ENCODE data around the gene COA1.

The COA1 gene

DNA sequence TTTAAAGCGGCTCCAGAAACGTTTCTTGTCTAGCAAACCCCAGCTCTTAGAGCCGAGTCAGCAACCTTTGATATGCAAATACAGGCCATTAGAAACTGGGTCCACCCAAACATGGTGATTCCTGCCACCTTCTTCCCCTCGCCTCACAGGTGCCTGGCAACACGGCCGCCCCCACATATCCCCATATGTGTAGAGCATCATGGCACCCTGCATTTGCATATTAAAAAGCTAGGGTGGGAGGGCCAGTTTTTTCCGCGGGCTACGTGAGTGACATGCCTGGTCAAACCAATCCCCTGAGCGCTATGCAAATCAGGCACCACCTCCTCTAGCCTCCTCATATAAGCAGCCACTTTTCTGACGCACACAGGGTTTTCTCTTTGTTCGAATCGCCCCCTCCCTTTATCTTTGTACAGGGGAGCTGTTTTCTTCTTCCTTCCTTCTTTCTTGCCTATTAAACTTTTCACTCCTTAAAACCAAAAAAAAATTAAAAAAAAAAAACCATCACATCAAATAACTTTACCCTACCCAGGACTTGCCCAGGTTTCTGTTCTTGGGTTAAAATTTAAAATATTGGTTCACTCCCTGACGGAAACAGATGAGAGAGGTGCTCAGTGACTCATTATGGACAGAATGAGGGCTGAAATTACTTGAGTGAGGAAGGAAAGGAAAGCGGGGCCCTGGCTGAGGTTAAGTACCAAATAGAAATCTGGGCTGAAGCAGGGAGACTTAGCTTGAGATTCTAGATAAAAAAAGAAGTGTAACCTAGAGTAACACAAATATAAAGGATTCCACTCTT, 59.8 kb downstream of the COA1 start:
- H3K36me3 Mint-ChIP-seq, result no peaks in the 10 kb centered on the region
- DNase-seq (ENCODE audit: low spot score in 2 of 2) (peak in 1 of 2 donors; percentile 81), ATAC-seq (peak; percentile 92)
- H3K4me3 Mint-ChIP-seq, result peak overlapping the region; percentile 55
- peak overlapping the region; percentile 84 for H3K27ac Mint-ChIP-seq
- H3K4me1 Mint-ChIP-seq, result peaks cover 65% of the 10 kb centered on the region
- H3K9me3 Mint-ChIP-seq, result no peaks in the 10 kb centered on the region

DNA sequence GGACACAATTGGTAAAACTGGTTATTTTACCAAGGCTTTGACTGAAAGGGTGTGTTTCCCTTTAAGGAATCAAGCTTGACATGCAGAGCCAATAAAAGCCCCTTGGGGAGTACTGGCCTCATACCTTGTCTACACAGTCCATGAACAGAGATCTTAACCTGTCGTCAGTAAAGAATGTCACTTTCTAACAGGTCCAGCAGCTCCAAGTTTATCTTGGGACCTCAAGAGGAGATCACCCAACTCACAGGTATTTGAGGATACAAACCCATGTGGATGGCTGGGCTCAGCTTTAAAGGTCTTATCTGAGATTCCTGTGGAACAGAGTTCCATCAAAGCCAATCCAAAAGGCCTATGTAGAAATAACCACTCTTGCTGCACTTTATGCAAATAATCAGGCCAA, 61.3 kb downstream of the COA1 start:
- Mint-ChIP-seq H3K36me3 (peaks cover 7% of the 10 kb centered on the region), H3K4me3 (no peak overlapping the region)
- ATAC-seq, result no peak

DNA sequence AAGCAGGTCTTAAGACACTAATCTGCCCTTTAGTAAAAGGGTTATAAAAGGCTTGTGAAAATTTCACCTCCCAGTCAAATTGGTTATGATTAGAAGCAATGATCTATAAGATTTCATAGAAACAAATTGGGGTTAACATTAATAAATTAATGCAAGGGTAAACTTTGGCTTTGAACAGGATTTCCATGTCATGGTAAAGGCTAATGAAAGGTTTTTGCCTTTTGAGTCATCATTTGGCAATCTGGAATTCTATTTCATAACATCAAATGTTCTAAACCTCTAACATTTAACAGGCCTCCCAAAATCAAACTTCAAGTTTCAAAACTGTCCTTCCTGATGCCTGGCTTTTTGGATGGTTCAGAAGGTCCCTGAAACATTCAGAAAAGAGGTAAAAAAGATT, 62.4 kb downstream of the COA1 start:
- Mint-ChIP-seq H3K4me1 (peaks cover 49% of the 10 kb centered on the region), H3K27ac (no peak overlapping the region), H3K4me3 (no peak overlapping the region), H3K9me3 (no peaks in the 10 kb centered on the region), H3K36me3 (peaks cover 7% of the 10 kb centered on the region)
- DNase-seq (ENCODE audit: low spot score in 2 of 2) (no peak), ATAC-seq (no peak)

More for the DNA sequence above, 61.3 kb downstream of the COA1 start:
- Mint-ChIP-seq H3K27ac (no peak overlapping the region), H3K9me3 (no peaks in the 10 kb centered on the region), H3K4me1 (peaks cover 54% of the 10 kb centered on the region)
- no peak for DNase-seq (ENCODE audit: low spot score in 2 of 2)

DNA sequence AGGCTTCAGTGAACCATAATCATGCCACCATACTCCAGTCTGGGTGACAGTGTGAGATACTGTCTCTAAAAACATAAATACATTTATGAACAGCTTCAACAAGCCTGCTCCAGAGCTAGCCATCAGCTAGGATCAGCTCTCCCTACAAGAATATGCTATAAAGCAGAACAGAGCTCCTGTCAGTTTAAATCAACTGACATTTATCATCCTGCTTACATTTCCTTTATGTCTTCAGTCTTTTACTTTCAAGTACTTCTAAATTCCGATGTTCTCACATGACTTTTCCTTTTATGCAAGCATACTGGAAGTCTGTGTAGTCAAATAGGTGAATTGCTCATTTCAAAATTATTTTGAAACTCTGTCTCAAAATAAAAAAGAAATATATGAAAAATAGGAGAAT, 64.6 kb downstream of the COA1 start:
- H3K36me3 Mint-ChIP-seq, result peaks cover 7% of the 10 kb centered on the region
- DNase-seq (ENCODE audit: low spot score in 2 of 2), result no peak
- H3K4me1 Mint-ChIP-seq, result peaks cover 47% of the 10 kb centered on the region
- no peaks in the 10 kb centered on the region for H3K9me3 Mint-ChIP-seq
- H3K27ac Mint-ChIP-seq, result no peak overlapping the region
- no peak for ATAC-seq
- no peak overlapping the region for H3K4me3 Mint-ChIP-seq

DNA sequence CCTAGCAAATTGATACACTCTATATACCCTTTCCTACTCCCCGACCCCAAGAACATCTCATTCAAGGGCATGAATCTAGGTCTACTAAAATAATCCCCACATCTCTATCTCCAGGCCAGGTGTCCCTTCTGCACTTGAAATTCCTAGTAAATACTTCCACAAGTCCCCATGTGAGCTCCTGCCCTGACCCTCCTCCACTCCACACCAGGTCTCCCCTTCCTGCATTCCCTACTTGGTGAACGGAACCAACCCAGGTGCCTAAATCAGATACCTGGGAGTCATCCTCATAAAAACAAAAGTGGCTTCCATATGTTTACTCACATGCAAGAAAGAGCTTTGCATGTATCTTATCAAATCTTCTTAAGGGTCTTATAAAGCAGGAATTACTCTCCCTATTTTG, 69.2 kb downstream of the COA1 start:
- Mint-ChIP-seq H3K27ac (peak overlapping the region; percentile 84), H3K36me3 (peaks cover 19% of the 10 kb centered on the region), H3K9me3 (no peaks in the 10 kb centered on the region), H3K4me1 (peaks cover 50% of the 10 kb centered on the region), H3K4me3 (peak overlapping the region; percentile 1)
- DNase-seq (ENCODE audit: low spot score in 2 of 2) (no peak), ATAC-seq (no peak)

DNA sequence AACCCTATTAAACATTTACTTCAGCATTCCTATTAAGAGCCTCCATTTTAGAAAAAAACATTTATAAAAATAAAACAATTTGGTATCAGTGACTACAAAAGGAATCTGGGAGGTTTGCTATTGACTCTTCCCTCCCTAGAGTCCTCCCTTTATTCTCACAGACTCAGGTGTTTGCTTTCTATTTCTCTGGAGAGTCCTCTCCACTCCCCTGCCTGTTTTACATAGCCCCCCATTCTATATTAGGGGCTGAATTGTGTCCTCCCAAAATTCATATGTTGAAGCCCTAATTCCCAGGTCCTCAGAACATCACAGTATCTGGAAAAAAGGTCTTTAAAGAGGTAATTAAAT, 69.8 kb downstream of the COA1 start:
- peaks cover 48% of the 10 kb centered on the region for H3K4me1 Mint-ChIP-seq
- H3K27ac Mint-ChIP-seq, result peak overlapping the region; percentile 84
- H3K36me3 Mint-ChIP-seq, result peaks cover 21% of the 10 kb centered on the region
- H3K4me3 Mint-ChIP-seq, result peak overlapping the region; percentile 1
- DNase-seq (ENCODE audit: low spot score in 2 of 2) (no peak), ATAC-seq (no peak)
- no peaks in the 10 kb centered on the region for H3K9me3 Mint-ChIP-seq

DNA sequence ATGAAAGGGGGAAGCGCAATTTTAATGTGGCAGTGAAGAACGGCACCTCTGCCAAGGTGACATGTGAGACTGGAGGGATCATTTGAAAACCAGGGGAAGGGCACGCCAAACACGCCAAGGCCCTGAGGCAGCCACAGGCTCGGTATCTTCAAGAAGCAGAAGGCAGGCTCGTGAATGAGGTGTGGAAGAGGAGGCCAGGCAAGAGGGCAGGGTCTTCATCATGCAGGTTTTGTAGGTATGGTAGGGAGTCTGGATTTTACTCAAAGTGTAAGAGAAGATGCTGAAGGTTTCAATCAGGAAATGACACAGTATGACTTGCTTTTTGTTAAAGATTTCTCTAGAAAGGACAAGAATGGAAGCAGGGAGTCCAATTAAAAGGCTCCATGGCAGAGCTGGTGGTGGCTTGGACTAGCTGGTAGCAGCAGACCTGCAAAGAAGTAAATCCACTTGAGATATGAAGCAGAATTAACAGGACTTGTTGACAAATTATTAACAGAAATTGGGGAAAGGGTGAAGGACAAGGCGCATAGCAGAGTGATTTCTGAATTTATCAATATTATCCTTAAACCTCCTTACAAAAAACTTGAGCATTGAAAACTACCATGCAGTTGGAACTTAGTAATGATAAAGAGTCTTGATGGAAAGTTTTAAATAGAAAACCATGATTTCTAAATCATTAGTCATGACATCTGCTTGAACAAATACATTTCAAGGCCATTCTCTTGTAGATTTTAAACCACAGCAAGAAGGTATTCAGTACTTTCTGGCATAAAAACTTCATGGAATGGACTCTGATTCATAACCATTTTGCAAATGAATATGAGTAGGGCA, 70.4 kb downstream of the COA1 start:
- Mint-ChIP-seq H3K9me3 (no peaks in the 10 kb centered on the region), H3K36me3 (peaks cover 25% of the 10 kb centered on the region), H3K27ac (peak overlapping the region; percentile 84), H3K4me3 (peak overlapping the region; percentile 49), H3K4me1 (peaks cover 54% of the 10 kb centered on the region)
- peak in 1 of 2 donors; percentile 69 for DNase-seq (ENCODE audit: low spot score in 2 of 2)
- peak; percentile 100 for ATAC-seq

DNA sequence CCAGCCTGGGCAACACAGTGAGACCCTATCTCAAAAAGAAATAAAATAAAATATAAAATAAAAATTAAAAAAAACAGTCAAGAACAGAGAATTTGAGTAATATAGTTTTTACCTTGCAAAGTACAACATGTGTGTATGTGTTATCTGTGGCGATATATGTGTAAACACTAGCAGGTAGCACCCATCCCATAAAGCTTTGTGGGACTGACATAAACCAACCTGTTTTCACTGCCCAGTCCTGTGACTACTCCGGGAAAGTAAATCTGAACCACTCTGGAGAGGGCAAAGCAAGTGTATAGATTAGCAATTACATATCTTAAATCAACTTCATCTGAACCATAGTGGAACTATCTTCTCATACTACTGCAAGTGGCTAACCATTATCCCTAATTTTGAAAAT, 72.3 kb downstream of the COA1 start:
- no peak overlapping the region for H3K4me3 Mint-ChIP-seq
- H3K27ac Mint-ChIP-seq, result peak overlapping the region; percentile 40
- H3K9me3 Mint-ChIP-seq, result no peaks in the 10 kb centered on the region
- peaks cover 19% of the 10 kb centered on the region for H3K36me3 Mint-ChIP-seq
- peaks cover 60% of the 10 kb centered on the region for H3K4me1 Mint-ChIP-seq
- ATAC-seq (no peak), DNase-seq (ENCODE audit: low spot score in 2 of 2) (no peak)

DNA sequence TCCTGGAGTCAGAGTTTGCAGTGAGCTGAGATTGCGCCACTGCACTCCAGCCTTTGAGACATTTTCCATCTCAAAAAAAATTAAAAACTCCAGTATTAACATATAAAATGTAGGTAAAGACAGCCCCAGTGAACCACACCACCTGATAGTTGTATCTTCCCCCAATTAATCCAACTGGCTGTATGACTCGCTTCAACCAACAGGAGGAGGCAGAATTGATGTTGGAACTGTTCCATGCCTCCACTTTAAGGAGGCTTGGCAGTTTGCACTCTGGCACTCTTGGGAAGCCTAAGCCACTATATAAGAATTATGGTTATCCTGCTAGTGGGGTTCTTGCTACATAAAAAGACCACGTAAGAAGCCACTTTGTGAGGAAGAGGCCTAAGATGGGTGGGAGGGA, 73.7 kb downstream of the COA1 start:
- DNase-seq (ENCODE audit: low spot score in 2 of 2) (no peak), ATAC-seq (no peak)
- Mint-ChIP-seq H3K9me3 (no peaks in the 10 kb centered on the region), H3K4me1 (peaks cover 69% of the 10 kb centered on the region), H3K4me3 (no peak overlapping the region), H3K36me3 (peaks cover 19% of the 10 kb centered on the region), H3K27ac (no peak overlapping the region)

DNA sequence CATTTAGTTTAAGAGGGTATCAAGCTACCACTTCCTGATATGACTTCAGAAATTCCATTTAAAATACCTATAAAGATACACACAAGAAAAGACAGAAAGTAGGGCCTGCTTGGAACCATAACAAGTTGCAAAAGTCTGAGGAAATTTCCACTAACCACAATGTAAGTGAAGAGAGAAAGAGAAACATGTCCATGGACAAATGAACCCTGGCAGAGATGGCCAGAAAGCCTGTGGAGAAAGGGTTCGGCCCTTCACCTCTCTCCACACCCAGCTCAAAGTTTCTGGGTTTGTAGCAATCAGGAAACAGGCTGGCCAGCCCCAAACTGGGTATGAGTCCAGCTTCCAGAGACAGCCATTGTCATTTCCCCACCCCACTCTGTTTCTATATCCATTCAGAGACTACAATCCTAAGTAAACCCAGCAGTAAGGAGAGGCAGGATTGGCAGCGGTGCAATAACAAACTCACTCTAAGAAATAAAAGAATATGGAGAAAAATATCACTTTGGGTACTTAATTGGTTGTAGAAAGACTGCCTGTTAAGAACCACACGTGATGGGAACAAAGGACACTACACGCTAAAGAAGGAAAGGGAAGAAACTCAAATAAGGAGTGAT, 75.3 kb downstream of the COA1 start:
- peak overlapping the region; percentile 14 for H3K27ac Mint-ChIP-seq
- peaks cover 69% of the 10 kb centered on the region for H3K4me1 Mint-ChIP-seq
- H3K9me3 Mint-ChIP-seq, result no peaks in the 10 kb centered on the region
- peaks cover 19% of the 10 kb centered on the region for H3K36me3 Mint-ChIP-seq
- DNase-seq (ENCODE audit: low spot score in 2 of 2) (no peak), ATAC-seq (no peak)
- H3K4me3 Mint-ChIP-seq, result no peak overlapping the region

DNA sequence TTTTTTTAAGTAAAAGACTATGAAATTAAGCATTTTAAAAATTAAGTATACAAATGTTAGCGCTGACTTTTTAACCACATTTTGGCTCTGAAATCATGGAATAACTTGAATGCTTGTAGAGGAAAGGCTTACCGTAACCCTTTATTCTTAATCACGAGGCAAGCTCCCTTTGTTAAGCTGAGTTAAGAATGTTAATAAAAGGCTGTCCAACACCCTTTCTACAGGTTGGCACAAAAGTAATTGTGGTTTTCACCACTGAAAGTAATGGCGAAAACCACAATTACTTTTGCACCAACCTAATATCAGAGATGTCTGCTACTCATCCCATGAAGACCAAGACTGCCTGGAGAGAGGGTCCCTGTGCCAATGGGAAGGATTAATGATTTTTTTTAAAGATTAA, 75.9 kb downstream of the COA1 start:
- DNase-seq (ENCODE audit: low spot score in 2 of 2) (no peak), ATAC-seq (no peak)
- peak overlapping the region; percentile 14 for H3K27ac Mint-ChIP-seq
- peaks cover 69% of the 10 kb centered on the region for H3K4me1 Mint-ChIP-seq
- H3K36me3 Mint-ChIP-seq, result peaks cover 16% of the 10 kb centered on the region
- no peak overlapping the region for H3K4me3 Mint-ChIP-seq
- no peaks in the 10 kb centered on the region for H3K9me3 Mint-ChIP-seq

DNA sequence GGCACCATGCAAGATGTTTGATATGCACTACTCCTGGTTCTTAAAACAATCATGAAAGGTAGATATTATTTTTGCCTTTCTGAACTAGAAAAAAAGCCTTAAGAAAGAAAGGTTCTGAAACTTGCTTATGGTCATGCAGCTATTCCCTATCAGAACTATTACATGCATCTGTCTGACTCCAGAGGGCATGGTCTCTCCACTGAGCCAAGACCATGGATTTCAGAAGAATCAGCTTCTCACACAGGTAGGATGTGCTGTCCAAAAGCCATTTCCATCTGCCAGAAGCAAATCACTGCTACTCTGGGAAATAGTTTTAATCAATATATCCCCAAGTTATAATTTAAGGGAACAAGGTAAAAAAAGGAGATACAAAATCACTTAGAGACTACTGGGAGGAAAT, 77.0 kb downstream of the COA1 start:
- H3K4me3 Mint-ChIP-seq, result peak overlapping the region; percentile 57
- peaks cover 74% of the 10 kb centered on the region for H3K4me1 Mint-ChIP-seq
- ATAC-seq, result no peak
- peaks cover 19% of the 10 kb centered on the region for H3K36me3 Mint-ChIP-seq
- peak overlapping the region; percentile 24 for H3K27ac Mint-ChIP-seq
- H3K9me3 Mint-ChIP-seq, result no peaks in the 10 kb centered on the region
- no peak for DNase-seq (ENCODE audit: low spot score in 2 of 2)

DNA sequence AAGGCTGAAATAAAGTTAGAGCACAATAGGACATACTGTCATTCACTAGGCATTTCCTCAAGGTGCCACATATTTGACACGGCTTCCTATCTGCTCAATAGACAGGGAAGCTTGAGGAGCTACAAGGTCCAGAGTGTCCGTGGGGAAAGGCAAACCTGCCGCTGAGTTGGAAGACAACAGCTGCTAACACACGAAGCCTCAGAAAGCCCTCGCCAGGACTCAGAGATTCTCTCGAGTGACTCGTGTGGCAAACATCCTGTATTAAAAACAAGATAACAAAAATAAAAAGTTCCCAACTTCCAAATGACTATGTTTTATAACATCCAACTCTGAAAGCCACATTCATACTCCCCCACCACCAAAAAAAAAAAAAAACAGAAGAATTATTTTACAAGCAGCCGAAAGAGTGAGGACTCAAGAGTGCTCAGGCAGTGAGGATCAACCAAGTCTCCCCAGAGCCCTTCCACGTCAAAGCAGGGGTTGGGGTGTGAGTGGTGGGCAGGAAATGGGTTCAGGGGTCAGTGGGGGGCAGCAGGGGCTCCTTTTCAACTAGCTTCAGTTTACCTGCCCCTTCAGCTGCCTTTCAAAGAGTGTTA, 78.8 kb downstream of the COA1 start:
- H3K9me3 Mint-ChIP-seq, result no peaks in the 10 kb centered on the region
- peaks cover 82% of the 10 kb centered on the region for H3K4me1 Mint-ChIP-seq
- DNase-seq (ENCODE audit: low spot score in 2 of 2) (no peak), ATAC-seq (no peak)
- H3K27ac Mint-ChIP-seq, result peak overlapping the region; percentile 24
- H3K4me3 Mint-ChIP-seq, result peak overlapping the region; percentile 57
- peaks cover 30% of the 10 kb centered on the region for H3K36me3 Mint-ChIP-seq

DNA sequence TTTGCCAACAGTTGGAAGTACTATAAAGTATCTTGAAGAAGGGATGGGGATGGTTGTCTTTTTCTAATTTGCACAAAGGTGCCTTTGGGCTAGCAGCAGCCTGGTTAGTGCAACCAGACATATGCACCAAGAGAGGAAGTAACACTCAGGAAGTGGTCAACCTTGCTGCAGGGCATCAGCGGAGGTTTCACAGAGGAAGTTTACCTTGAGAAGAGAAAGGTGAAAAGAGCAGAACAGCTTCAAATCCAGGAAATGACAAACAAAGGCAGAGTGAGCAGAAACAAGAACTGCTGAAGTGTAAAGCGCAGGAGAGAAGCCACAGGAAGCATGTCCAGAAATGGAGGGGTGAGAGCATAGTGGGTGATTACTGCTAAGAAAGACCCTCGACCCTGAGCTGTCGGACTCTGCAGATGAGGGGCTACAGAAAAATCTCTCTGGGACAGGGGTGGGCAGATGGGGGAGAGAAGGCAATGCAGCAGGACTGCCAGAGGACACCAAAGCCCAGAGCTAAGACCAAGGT, 79.5 kb downstream of the COA1 start:
- DNase-seq (ENCODE audit: low spot score in 2 of 2), result peak; percentile 33 to 82
- peak overlapping the region; percentile 24 for H3K27ac Mint-ChIP-seq
- H3K36me3 Mint-ChIP-seq, result peaks cover 37% of the 10 kb centered on the region
- peak overlapping the region; percentile 57 for H3K4me3 Mint-ChIP-seq
- no peaks in the 10 kb centered on the region for H3K9me3 Mint-ChIP-seq
- H3K4me1 Mint-ChIP-seq, result peaks cover 88% of the 10 kb centered on the region
- peak; percentile 74 for ATAC-seq

Data from stimulated activated effector memory CD8-positive, alpha-beta T cell treated with anti-CD3 and anti-CD28 coated beads, Interleukin-12 subunit alpha, Interleukin-12 subunit beta, amount 100 ng/mL, for 72 hours (primary cell).